MCF 10A (cell line): ENCODE results near the gene CD24. TPM values are rescaled to one million over a fixed set of nuclear protein-coding genes. Genes with fewer than 3 reads are reported as not detected.

ENCODE experiments used
- BruUV-seq: library from RNA; stranded (reverse); fragments of 400-500 nt; replicated peaks from 2 replicates; lab custom pipeline; 2021; lab: Mats Ljungman, UMichigan
- CTCF ChIA-PET: fragments of 300-600 bp; sonication (Branson Sonifier 250); formaldehyde crosslinking; extraction: SDS; loops from one replicate; lab custom pipeline; 2021; ENCODE audit warnings: antibody characterized with exemption, inconsistent platforms; lab: Yijun Ruan, JAX
- POLR2A ChIA-PET: fragments of 300-600, 350-650 bp; sonication (Branson Sonifier 250); formaldehyde crosslinking; extraction: SDS; loops from one replicate; lab custom pipeline; 2020; ENCODE audit warnings: antibody characterized with exemption, inconsistent platforms; lab: Yijun Ruan, JAX
- DNase-seq: peaks from one replicate; pipeline ENCODE4 v3.0.0-alpha.2; 2018; ENCODE audit not compliant: unreplicated experiment
- H3K27ac Mint-ChIP-seq: one replicate; pipeline ENCODE4 v1.8.0; 2022; ENCODE audit warnings: mild to moderate bottlenecking, low read depth, mixed read lengths; ENCODE audit not compliant: unreplicated experiment
- H3K27me3 Mint-ChIP-seq: one replicate; pipeline ENCODE4 v1.8.0; 2022; ENCODE audit warnings: mixed read lengths; ENCODE audit not compliant: insufficient read depth, unreplicated experiment
- H3K36me3 Mint-ChIP-seq: one replicate; pipeline ENCODE4 v1.8.0; 2022; ENCODE audit warnings: mild to moderate bottlenecking, moderate library complexity, mixed read lengths; ENCODE audit not compliant: insufficient read depth, unreplicated experiment
- H3K4me1 Mint-ChIP-seq: one replicate; pipeline ENCODE4 v1.8.0; 2022; ENCODE audit warnings: mixed read lengths; ENCODE audit not compliant: insufficient read depth, unreplicated experiment
- H3K4me3 Mint-ChIP-seq: one replicate; pipeline ENCODE4 v1.8.0; 2022; ENCODE audit warnings: mild to moderate bottlenecking, moderate library complexity, mixed read lengths; ENCODE audit not compliant: unreplicated experiment
- H3K9me3 Mint-ChIP-seq: one replicate; pipeline ENCODE4 v1.8.0; 2022; ENCODE audit warnings: mixed read lengths; ENCODE audit not compliant: unreplicated experiment
- CTCF ChIP-seq: fragments of 200-600 bp; IDR thresholded peaks from one replicate; pipeline ENCODE4 v1.8.0; 2022; ENCODE audit warnings: antibody characterized with exemption, mild to moderate bottlenecking; ENCODE audit not compliant: unreplicated experiment
- intact Hi-C: fragments of 100-400 bp; cut with micrococcal nuclease; formaldehyde crosslinking; loops from 2 replicates; pipeline ENCODE4 v1.14.1; 2022
- total RNA-seq: library from RNA; stranded (reverse); gene quantifications from 2 replicates; pipeline ENCODE4 v1.2.3, GENCODE V29; 2022

The CD24 gene
- total RNA-seq, 1 experiment from 2014 or later = 10.4 TPM

- no TSS peak for BruUV-seq
- ChIA-PET CTCF (no interaction called here), POLR2A (no interaction called here)
- Mint-ChIP-seq H3K9me3 (peaks cover 6% of the 10 kb centered on the region), H3K27me3 (no peaks in the 10 kb centered on the region), H3K36me3 (no peaks in the 10 kb centered on the region), H3K27ac (no peak overlapping the region), H3K4me1 (no peaks in the 10 kb centered on the region), H3K4me3 (no peak overlapping the region)
- no peak for DNase-seq
- TF ChIP-seq CTCF = no peak
- intact Hi-C loops = no loop called here
Measured at GRCh38 chr6:106964099-106964498, 10.4 kb downstream of the CD24 start.

- ChIA-PET POLR2A (no interaction called here), CTCF (no interaction called here)
- intact Hi-C loops = no loop called here
Measured at GRCh38 chr6:106963544-106963943, 11.0 kb downstream of the CD24 start.

GRCh38 chr6:106961801-106962200 lies 12.7 kb downstream of the CD24 start:
- Mint-ChIP-seq H3K4me1 (no peaks in the 10 kb centered on the region), H3K4me3 (no peak overlapping the region), H3K9me3 (peaks cover 6% of the 10 kb centered on the region), H3K27me3 (no peaks in the 10 kb centered on the region), H3K27ac (no peak overlapping the region), H3K36me3 (no peaks in the 10 kb centered on the region)
- intact Hi-C loops = no loop called here
- ChIA-PET POLR2A (no interaction called here), CTCF (no interaction called here)
- BruUV-seq = no TSS peak
- TF ChIP-seq CTCF = no peak
- no peak for DNase-seq

More at GRCh38 chr6:106963544-106963943, 11.0 kb downstream of the CD24 start:
- Mint-ChIP-seq H3K36me3 (no peaks in the 10 kb centered on the region), H3K9me3 (peaks cover 6% of the 10 kb centered on the region), H3K4me1 (no peaks in the 10 kb centered on the region), H3K27me3 (no peaks in the 10 kb centered on the region), H3K4me3 (no peak overlapping the region), H3K27ac (no peak overlapping the region)
- DNase-seq = no peak
- BruUV-seq = no TSS peak
- no peak for TF ChIP-seq CTCF

- H3K27me3 Mint-ChIP-seq = no peaks in the 10 kb centered on the region
- intact Hi-C loops = no loop called here
- CTCF ChIA-PET = interaction anchor here (0.6 kb wide), 1 partner anchor 79 kb away, joined by 6 read pairs; no protein-coding TSS in a partner anchor
- DNase-seq = no peak
- H3K27ac Mint-ChIP-seq = no peak overlapping the region
- POLR2A ChIA-PET = no interaction called here
- H3K9me3 Mint-ChIP-seq = peaks cover 6% of the 10 kb centered on the region
- BruUV-seq = no TSS peak
- H3K4me3 Mint-ChIP-seq = no peak overlapping the region
- TF ChIP-seq CTCF = no peak
- no peaks in the 10 kb centered on the region for H3K4me1 Mint-ChIP-seq
- H3K36me3 Mint-ChIP-seq = no peaks in the 10 kb centered on the region
Measured at GRCh38 chr6:106961136-106961535, 13.4 kb downstream of the CD24 start.
